LoVo (cell line): Measurements from ENCODE around the gene RABL6.
"Not testable (repeated sequence)": the region's sequence is repeated elsewhere in the genome, so short reads cannot be mapped to it uniquely, and the experiment has no call there.

ENCODE experiments used
- DNase-seq: peaks from one replicate; pipeline ENCODE4 v3.0.0-alpha.2; 2016; ENCODE audit warnings: low spot score

The RABL6 gene

DNA sequence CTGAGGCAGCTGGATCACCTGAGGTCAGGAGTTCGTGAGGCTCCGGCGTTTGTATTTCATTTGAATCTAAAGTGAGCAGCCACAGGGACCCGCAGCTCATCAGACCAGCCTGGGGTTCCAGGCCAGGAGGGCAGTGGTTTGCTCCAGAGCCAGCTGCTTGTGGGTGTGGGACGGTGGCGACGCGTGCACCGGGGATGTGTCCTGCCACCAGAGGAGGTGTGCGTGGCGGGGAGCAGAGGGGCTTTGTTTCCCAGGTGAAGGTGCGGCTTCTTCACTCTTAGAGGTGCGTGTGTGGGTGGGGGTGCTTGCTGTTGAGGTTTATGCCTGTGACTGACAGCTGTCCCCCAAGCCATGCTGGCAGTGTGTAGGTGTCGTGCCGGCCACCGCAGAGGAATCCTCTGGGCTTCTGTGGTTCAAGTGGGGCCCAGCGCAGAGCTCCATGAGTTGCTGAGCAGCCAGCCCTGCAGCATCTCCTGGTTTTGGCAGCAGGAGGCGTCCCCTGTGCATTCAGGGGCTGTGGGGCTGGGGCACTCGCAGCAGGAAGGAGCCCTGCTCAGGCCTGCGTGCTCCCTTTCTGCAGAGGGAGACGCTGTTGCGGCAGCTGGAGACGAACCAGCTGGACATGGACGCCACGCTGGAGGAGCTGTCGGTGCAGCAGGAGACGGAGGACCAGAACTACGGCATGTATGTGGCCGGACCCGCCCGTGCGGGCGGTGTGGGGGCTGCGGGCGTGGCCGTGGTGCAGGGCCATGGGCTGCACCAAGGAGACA lies 27.6 kb downstream of the RABL6 start:
- no peak for DNase-seq

DNA sequence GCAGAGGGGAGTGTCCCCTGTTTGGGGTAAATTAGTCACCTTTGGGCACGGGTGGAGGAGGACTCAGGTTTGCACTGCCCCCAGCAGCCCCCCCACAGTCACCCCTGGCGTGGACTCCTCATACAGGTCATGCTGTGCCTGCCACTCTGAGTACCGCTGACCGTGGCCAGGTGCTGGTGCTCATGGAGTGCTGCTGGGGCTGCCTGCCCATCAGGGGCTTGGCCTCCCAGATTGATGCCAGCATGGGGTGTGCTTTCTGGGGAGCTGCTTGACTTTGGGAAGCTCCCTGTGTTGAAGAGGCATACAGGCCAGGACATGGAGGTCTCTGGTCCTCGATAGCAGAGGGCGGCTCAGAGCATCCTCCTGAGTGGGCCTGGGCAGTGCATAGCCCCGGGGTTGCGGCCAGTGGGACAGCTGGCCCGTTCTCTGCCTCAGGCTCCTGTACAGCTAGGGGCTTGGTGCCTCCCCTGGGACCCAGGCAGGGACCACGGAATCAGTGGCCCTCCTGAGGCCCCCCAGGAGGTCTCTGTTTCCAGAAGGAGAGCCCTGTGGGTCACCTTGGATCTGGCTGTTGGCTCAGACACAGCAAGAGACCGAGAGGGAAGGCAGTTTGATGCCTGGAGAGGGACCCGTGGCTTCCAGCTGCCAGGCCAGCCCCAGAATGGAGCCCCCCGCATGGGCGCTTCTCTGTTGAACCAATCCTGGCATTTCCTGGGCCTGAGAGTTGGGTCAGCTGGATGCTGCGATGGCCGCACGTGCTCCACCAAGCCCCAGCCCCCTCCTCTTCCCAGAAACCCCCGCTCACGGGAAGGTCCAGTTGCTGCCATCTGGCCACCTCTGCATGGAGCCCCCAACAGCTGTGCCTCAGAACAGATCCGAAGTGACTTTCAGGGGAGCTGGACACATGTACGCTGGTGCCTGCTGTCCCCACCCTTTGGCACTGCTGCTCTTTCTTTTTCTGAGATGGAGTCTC lies 28.5 kb downstream of the RABL6 start:
- DNase-seq = no peak

DNA sequence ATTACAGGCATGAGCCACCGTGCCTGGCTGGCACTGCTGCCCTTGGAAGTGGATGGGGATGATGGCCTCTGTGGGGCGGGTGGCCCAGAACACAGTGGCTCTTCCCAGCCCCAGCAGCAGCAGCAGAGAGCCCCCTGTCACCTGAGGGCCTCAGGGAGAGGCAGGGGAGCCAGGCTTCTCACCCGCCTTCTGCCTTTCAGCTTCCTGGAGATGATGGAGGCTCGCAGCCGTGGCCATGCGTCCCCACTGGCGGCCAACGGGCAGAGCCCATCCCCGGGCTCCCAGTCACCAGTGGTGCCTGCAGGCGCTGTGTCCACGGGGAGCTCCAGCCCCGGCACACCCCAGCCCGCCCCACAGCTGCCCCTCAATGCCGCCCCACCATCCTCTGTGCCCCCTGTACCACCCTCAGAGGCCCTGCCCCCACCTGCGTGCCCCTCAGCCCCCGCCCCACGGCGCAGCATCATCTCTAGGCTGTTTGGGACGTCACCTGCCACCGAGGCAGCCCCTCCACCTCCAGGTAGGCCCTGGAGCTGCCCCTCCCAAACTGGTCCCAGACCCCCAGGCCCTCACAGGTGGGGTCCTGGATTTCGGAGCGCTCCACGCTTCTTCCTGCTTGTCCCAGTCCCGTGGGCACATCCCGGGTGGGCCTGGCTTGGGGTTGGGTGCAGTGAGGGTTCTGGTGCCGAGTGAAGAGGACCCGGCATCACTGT lies 29.6 kb downstream of the RABL6 start:
- no peak for DNase-seq

- not testable (repeated sequence) for DNase-seq
Observed at GRCh38 chr9:136837856-136838277, 30.1 kb downstream of the RABL6 start.

DNA sequence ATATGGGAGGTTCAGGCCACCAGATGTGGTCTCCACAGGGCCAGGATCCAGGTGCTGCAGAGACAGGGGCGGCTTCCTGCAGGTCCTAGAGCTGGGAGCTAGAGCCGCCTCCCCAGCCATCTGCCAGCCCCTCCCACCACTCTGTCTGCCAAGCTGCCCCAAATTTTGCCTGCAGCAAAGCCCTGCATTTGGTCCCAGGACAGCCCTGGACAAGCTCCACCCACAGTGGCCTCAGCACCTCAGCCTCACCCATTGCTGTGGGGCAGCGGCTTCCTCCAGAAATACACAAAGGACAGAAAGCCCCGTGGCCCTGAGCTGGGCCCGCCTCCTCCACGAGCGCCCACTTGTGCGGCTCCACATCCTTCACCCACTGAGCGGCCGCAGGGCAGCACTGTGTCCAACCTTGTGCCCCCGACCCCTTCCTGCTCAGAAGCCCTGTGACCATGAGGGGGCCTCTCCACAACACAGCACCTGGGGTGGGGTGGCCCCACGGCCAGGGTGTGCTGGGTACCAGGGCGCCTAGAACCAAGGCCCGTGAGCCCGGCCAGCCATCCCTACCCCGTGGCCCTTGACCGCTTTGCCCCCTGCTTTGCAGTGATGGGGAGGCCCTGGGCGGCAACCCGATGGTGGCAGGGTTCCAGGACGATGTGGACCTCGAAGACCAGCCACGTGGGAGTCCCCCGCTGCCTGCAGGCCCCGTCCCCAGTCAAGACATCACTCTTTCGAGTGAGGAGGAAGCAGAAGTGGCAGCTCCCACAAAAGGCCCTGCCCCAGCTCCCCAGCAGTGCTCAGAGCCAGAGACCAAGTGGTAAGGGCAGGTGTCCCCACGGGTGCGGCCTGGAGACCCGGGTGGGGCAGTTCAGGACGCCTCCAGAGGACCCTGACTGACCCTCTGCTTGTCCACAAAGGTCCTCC lies 30.8 kb downstream of the RABL6 start:
- no peak for DNase-seq

GRCh38 chr9:136839229-136840139 lies 31.7 kb downstream of the RABL6 start:
- no peak for DNase-seq

DNA sequence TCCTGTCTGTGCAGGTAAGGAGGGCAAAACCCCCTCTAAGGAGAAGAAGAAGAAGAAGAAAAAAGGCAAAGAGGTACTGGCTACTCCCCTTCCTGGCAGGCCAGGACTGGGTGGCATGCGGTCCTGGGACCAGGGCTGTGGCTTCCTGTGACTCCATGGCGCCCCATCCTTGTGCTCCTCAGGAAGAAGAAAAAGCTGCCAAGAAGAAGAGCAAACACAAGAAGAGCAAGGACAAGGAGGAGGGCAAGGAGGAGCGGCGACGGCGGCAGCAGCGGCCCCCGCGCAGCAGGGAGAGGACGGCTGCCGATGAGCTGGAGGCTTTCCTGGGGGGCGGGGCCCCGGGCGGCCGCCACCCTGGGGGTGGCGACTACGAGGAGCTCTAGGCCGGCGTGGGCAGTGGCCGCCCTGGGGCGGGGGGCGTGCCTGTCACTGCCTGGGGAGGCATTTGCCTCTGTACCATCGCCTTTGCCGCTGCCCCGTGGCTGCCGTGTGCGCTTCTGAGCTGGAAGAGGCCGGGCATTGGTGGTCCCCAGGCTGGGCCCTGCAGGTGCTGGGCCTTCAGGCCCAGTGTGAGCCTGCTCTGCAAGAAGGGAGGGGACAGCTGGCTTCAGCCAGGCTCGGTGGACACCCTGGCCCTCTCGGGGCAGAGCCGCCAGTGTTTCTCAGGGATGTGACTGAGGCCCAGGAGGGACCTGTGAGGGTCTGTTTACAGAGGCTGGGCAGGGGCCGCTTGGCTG lies 32.6 kb downstream of the RABL6 start:
- DNase-seq = no peak

DNA sequence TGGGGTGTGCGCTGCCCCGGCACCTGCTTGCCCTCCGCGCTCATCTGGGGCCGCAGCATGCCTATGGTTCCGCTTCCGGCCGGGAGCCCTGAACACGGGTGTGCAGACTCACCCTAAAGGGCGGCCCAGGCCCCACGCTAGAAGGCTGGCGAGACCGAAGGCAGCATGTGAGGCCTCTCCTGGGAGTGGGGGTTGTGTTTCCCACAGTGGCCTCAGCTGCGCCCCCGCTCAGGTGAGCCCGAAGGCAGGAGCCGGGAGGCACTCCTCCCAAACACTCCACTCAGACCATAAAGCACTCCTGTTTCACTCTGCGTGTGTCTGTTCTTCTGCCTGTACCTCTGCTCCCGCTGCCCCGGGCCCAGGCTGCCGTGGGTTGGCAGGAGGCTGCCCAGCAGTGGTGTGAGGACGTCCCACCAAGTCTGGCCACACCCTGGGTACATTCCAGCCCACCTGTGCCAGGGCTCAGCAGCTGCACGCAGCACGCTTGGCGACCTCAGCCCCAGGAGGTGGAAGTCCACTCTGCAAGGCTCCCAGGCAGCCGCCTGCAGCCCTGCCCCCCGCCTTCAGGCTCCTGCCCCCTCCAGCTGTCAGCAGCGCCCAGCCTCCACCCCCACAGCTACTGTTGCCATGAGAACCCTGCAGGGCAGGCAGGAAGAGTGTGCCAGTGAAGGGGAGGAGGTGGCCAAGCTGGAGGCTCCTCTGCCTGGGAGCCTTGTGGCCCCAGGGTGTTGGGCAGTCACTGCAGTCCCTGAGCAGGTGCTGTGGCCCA lies 33.3 kb downstream of the RABL6 start:
- no peak for DNase-seq

- DNase-seq = not testable (repeated sequence)
Observed at GRCh38 chr9:136841646-136842379, 34.1 kb downstream of the RABL6 start.

DNA sequence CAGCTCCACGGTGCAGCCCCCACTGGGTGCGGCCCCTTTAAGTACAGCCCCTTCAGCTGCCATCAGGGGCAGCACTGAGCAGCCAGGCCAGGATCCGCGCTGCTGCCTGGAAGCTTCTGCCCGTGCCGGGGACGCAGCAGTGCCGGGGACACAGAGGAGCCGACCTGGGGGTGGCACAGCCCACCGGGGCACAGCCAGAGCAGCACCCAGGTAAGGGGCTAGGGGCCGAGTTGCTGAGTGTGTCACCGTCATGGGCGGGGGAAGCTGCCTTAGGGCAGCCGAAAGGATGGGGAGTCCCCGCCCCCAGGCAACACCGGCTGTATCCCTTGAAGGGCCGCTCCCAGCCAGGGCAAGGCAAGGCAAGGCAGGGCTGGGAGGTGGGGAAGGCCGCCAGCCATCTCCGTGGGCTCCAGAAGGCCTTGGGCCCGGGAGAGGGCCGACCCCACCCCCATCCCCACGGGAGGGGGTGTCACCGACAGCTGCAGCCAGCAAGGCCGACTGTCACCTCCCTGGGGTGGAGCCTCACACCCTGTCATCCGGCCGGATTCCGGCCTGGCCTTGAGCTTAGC lies 34.7 kb downstream of the RABL6 start, which contains the start of gene AJM1:
Gene AJM1 (plus strand): TSS at position 99 of the 569 bp plus-strand sequence. CDS start 1,937 bp downstream, outside the sequence.
- DNase-seq = peak; percentile 76

DNA sequence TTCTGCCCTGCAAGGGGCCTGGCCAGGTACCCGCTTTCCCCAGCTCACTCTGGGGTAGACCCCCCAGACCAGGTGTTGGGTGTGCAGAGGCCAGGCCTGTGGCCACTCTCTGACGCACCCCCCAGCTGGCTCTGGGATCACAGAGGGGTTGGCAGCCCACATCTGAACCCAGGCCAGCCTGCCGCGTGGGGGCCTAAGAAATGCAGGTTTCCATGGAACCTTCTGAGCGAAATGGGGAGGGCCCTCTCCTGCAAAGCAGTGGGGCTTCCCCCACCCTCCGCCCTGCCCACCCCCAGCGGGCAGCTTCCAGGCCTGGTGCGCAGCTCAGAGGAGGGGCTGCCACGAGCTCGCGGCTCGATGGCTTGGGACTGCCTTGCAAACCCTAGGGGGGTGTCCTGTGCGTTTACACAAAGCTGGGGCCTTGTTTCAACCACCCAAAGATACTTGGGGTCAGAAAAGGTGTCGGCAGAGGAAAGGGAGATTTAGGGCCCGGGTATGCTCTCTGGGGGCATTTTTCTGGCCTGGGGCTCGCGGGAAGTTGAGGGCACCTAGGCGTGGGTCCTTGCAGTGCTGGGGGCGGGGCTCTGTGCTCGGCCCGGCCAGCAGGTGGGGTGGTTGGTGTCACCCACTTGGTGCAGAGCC lies 35.5 kb downstream of the RABL6 start:
- not testable (repeated sequence) for DNase-seq

- DNase-seq = not testable (repeated sequence)
Observed at GRCh38 chr9:136843801-136844740, 36.3 kb downstream of the RABL6 start.

DNA sequence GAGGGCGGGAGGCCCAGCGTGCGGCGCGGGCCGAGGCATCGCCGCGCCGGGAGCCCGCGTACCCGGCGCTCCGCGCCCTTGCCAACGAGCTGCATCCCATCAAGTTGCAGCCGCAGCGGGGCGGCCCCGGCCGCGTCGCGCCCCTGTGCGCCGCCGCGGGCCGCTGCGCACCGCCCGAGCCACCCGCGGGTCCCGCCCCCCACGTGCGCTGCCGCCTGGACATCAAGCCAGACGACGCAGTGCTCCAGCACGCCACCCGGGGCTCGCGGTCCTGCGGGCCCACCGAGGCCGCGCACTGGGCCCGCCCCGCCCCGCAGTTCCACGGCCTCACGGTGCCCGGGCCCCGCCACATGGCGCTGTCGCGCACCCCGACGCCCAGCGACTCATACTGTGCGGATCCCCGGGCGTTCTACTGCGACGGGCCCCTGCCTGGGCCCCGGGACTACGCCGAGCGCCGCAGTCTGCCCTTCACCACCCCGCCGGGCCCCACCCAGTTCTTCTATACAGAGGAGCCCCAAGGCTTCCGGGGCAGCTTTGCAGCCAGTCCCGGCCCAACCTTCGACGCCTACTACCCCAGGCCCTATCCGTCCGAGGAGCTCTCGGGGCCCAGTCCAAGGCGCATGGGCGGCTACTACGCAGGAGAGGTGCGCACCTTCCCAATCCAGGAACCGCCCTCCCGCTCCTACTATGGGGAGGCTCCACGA lies 37.2 kb downstream of the RABL6 start:
- DNase-seq = no peak

DNA sequence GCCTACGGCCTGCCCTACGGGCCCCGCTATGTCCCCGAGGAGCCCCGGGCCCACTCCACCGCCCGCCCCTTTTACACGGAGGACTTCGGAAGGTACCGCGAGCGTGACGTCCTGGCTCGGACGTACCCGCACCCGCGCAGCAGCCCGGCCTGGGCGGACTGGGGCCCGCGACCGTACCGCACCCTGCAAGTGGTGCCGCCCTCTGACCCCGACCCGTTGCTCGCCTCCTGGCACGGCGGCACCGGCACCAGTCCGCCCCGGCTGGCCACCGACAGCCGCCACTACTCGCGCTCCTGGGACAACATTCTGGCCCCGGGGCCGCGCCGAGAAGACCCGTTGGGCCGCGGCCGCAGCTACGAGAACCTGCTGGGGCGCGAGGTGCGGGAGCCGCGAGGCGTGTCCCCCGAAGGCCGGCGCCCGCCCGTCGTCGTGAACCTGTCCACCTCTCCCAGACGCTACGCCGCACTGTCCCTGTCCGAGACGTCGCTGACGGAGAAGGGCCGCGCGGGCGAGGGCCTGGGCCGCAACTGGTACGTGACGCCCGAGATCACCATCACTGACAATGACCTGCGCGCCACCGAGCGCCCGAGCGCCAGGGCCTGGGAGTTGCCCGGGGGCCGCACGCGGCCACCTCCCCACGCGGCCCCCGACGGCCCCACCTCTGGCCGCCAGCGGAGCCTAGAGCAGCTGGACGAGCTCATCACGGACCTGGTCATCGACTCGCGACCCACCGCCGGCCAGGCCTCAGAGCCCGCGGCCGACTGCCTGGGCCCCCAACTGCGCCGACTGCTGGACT lies 37.9 kb downstream of the RABL6 start:
- no peak for DNase-seq
